Right lobe of liver (tissue), 4 donors: ENCODE measurements around the gene ATP6V0D1.

Experiments used
- CTCF ChIP-seq, 4 donors: fragments of 200-600 bp in 3 of 4; fragments of 450-650 bp in 1 of 4; IDR thresholded peaks; one replicate each; pipeline versions ENCODE4 v1.5.1 to v1.8.0; 2016 to 2022; ENCODE audit warnings: antibody characterized with exemption in 4 of 4, mild to moderate bottlenecking in 2 of 4
- POLR2A ChIP-seq: fragments of 450-650 bp; IDR thresholded peaks from one replicate; pipeline ENCODE4 v1.6.1; 2017; ENCODE audit warnings: antibody characterized with exemption, mild to moderate bottlenecking
- donor health status: DM: no; HTN: no; CAD: no.
- donor health status: DM: no; HTN: no; CAD: no.
- donor health status: DM: no; HTN: yes; CAD: no.

- TF ChIP-seq CTCF (IDR thresholded peaks at IDR 0.05) (no peak), POLR2A (no peak)
Measured at GRCh38 chr16:67389911-67390815, 90.8 kb downstream of the ATP6V0D1 start.
